H1 (cell line): ENCODE results near the gene NDUFB10. TPM values are rescaled to one million over a fixed set of nuclear protein-coding genes. Genes with fewer than 3 reads are reported as not detected.
A peak's percentile ranks its signal among the peaks of the same experiment; 100 is the strongest.

ENCODE experiments used
- CTCF ChIA-PET: fragments of 300-600 bp; sonication (Branson Sonifier 250); formaldehyde crosslinking; loops from one replicate; lab custom pipeline; 2021; ENCODE audit not compliant: partially characterized antibody; lab: Charles Lee
- POLR2A ChIA-PET: fragments of 300-600 bp; sonication (Branson Sonifier 250); formaldehyde crosslinking; loops from one replicate; lab custom pipeline; 2021; ENCODE audit warnings: inconsistent platforms; ENCODE audit not compliant: partially characterized antibody; lab: Charles Lee
- DNase-seq, 2 experiments: peaks; one replicate each; pipeline versions ENCODE4 v3.0.0 to v3.0.0-alpha.2; 2010 to 2022; ENCODE audit warnings: low spot score in 2 of 2, low read depth in 1 of 2, mixed read lengths in 1 of 2
- FAIRE-seq: peaks from 2 replicates; lab custom pipeline; 2011; peaks lifted over from hg19 to GRCh38; lab: Jason Lieb, UNC
- H2AFZ ChIP-seq: 2 replicates; pipeline ENCODE4 v1.8.1; 2012; ENCODE audit warnings: low read length, inconsistent platforms
- H2AK5ac ChIP-seq: 2 replicates; pipeline ENCODE4 v1.6.1; 2013; ENCODE audit warnings: low read depth, low read length
- H2BK120ac ChIP-seq: replicated peaks from 2 replicates; pipeline ENCODE3; 2013; ENCODE audit warnings: low read depth, low read length, inconsistent platforms
- H2BK12ac ChIP-seq: 2 replicates; pipeline ENCODE4 v1.6.1; 2013; ENCODE audit warnings: low read depth, low read length
- H2BK15ac ChIP-seq: 2 replicates; pipeline ENCODE4 v1.6.1; 2013; ENCODE audit warnings: low read length
- H2BK20ac ChIP-seq: 2 replicates; pipeline ENCODE4 v1.6.1; 2013; ENCODE audit warnings: low read length
- H2BK5ac ChIP-seq: 2 replicates; pipeline ENCODE4 v1.6.1; 2013; ENCODE audit warnings: low read depth, low read length
- H3K14ac ChIP-seq: 2 replicates; pipeline ENCODE4 v1.6.1; 2013; ENCODE audit warnings: inconsistent platforms; ENCODE audit not compliant: insufficient read length
- H3K18ac ChIP-seq: 2 replicates; pipeline ENCODE4 v1.6.1; 2013; ENCODE audit warnings: low read length; ENCODE audit errors: extremely low read depth
- H3K23ac ChIP-seq: 2 replicates; pipeline ENCODE4 v1.6.1; 2013; ENCODE audit warnings: inconsistent platforms; ENCODE audit not compliant: insufficient read length
- H3K23me2 ChIP-seq: 2 replicates; pipeline ENCODE4 v1.6.1; 2013; ENCODE audit warnings: low read depth, low read length
- H3K27ac ChIP-seq: 2 replicates; pipeline ENCODE4 v1.6.1; 2011; ENCODE audit warnings: low read depth, low read length, inconsistent platforms
- H3K27me3 ChIP-seq, 4 experiments: replicated peaks in 1 of 4; 1 replicate in 1 of 4; 2 replicates in 3 of 4; pipeline versions ENCODE4 v1.6.1 to v1.8.1; 2011 to 2013; ENCODE audit warnings: low read length in 3 of 4, mild to moderate bottlenecking in 3 of 4, inconsistent platforms in 2 of 4, mixed read lengths in 2 of 4, moderate library complexity in 1 of 4; ENCODE audit not compliant: control insufficient read depth in 3 of 4, insufficient read depth in 3 of 4; ENCODE audit errors: extremely low read depth in 1 of 4
- H3K36me3 ChIP-seq, 4 experiments: 2 replicates each; pipeline versions ENCODE4 v1.6.1 to v1.8.1; 2011 to 2013; ENCODE audit warnings: mild to moderate bottlenecking in 4 of 4, low read length in 3 of 4, moderate library complexity in 2 of 4, control low read depth in 1 of 4, inconsistent platforms in 1 of 4; ENCODE audit not compliant: insufficient read depth in 4 of 4, control insufficient read depth in 2 of 4
- H3K4ac ChIP-seq: replicated peaks from 2 replicates; pipeline ENCODE3; 2013; ENCODE audit warnings: low read length, low read depth, mixed read lengths, inconsistent platforms; ENCODE audit not compliant: insufficient read length
- H3K4me1 ChIP-seq, 4 experiments: replicated peaks in 1 of 4; 1 replicate in 1 of 4; 2 replicates in 3 of 4; pipeline versions ENCODE4 v1.6.1 to v1.8.1; 2011 to 2013; ENCODE audit warnings: low read length in 3 of 4, inconsistent platforms in 2 of 4, mixed read lengths in 1 of 4; ENCODE audit not compliant: insufficient read depth in 4 of 4, control insufficient read depth in 3 of 4
- H3K4me2 ChIP-seq, 2 experiments: 2 replicates each; pipeline versions ENCODE4 v1.6.1 to v1.8.1; 2011 to 2013; ENCODE audit warnings: low read depth in 2 of 2, low read length in 2 of 2, control low read depth in 1 of 2, inconsistent platforms in 1 of 2, mild to moderate bottlenecking in 1 of 2; ENCODE audit not compliant: insufficient read depth in 1 of 2
- H3K4me3 ChIP-seq, 4 experiments: fragments of 200-600, 300-600 bp in 1 of 4; sonication (generic), shearing (Covaris generic), sonication (Bioruptor Twin) in 1 of 4; 2 replicates each; pipeline versions ENCODE4 v1.5.1 to v1.8.1; 2011 to 2016; ENCODE audit warnings: low read length in 4 of 4, low read depth in 3 of 4, control low read depth in 2 of 4, inconsistent platforms in 2 of 4, mild to moderate bottlenecking in 2 of 4, mixed read lengths in 1 of 4, moderate library complexity in 1 of 4; ENCODE audit not compliant: insufficient read depth in 2 of 4; ENCODE audit errors: extremely low read depth in 1 of 4
- H3K56ac ChIP-seq: replicated peaks from 2 replicates; pipeline ENCODE3; 2013; ENCODE audit warnings: low read depth, mild to moderate bottlenecking, mixed read lengths, low read length, inconsistent platforms; ENCODE audit not compliant: insufficient read length
- H3K79me1 ChIP-seq: 2 replicates; pipeline ENCODE4 v1.6.1; 2013; ENCODE audit warnings: low read depth, low read length, control low read depth
- H3K79me2 ChIP-seq, 2 experiments: 2 replicates each; pipeline versions ENCODE4 v1.6.1 to v1.8.1; 2012 to 2013; ENCODE audit warnings: low read length in 2 of 2, mild to moderate bottlenecking in 2 of 2, inconsistent platforms in 1 of 2; ENCODE audit not compliant: insufficient read depth in 2 of 2, control insufficient read depth in 1 of 2
- H3K9ac ChIP-seq, 4 experiments: replicated peaks in 1 of 4; 1 replicate in 1 of 4; 2 replicates in 3 of 4; pipeline versions ENCODE4 v1.6.1 to v1.8.1; 2011 to 2013; ENCODE audit warnings: low read depth in 3 of 4, low read length in 3 of 4, control low read depth in 2 of 4, mild to moderate bottlenecking in 2 of 4, moderate library complexity in 2 of 4, inconsistent platforms in 1 of 4; ENCODE audit errors: extremely low read depth in 1 of 4
- H3K9me3 ChIP-seq, 2 experiments: 2 replicates each; pipeline versions ENCODE4 v1.6.1 to v1.8.1; 2012 to 2013; ENCODE audit warnings: mild to moderate bottlenecking in 2 of 2, moderate library complexity in 2 of 2, control low read depth in 1 of 2, inconsistent platforms in 1 of 2, low read depth in 1 of 2, low read length in 1 of 2, mixed read lengths in 1 of 2; ENCODE audit not compliant: insufficient read depth in 2 of 2
- H4K20me1 ChIP-seq, 2 experiments: replicated peaks in 1 of 2; 2 replicates each; pipeline versions ENCODE3 to v1.8.1; 2011 to 2013; ENCODE audit warnings: inconsistent platforms in 2 of 2, low read length in 2 of 2, mild to moderate bottlenecking in 1 of 2; ENCODE audit not compliant: insufficient read depth in 2 of 2, control insufficient read depth in 1 of 2
- H4K5ac ChIP-seq: 2 replicates; pipeline ENCODE4 v1.6.1; 2013; ENCODE audit warnings: low read length, low read depth, mixed read lengths, inconsistent platforms; ENCODE audit not compliant: insufficient read length
- H4K8ac ChIP-seq: 2 replicates; pipeline ENCODE4 v1.8.0; 2013; ENCODE audit warnings: mild to moderate bottlenecking, moderate library complexity, low read length, inconsistent platforms; ENCODE audit not compliant: insufficient read depth; ENCODE audit errors: extremely low read depth
- H4K91ac ChIP-seq: replicated peaks from 2 replicates; pipeline ENCODE3; 2013; ENCODE audit warnings: low read length, mixed read lengths, inconsistent platforms; ENCODE audit not compliant: insufficient read length
- ASH2L ChIP-seq: fragments of 200-600, 300-600 bp; sonication (generic); IDR thresholded peaks from one replicate; pipeline ENCODE4 v1.7.1; 2017; ENCODE audit warnings: low read length
- ATF3 ChIP-seq: IDR thresholded peaks from 2 replicates; pipeline ENCODE4 v1.6.1; 2011; ENCODE audit warnings: low read depth, mild to moderate bottlenecking, low read length; ENCODE audit not compliant: insufficient read depth
- BCL11A ChIP-seq, 2 experiments: IDR thresholded peaks; one replicate each; pipeline ENCODE4 v1.6.1; 2011; ENCODE audit warnings: low read depth in 2 of 2, low read length in 2 of 2, mild to moderate bottlenecking in 2 of 2
- CBX5 ChIP-seq: fragments of 300-800, 300-1000 bp; sonication (generic); IDR thresholded peaks from 2 replicates; pipeline ENCODE4 v1.7.1; 2016; ENCODE audit warnings: antibody characterized with exemption, low read length, low read depth
- GABPA ChIP-seq: IDR thresholded peaks from 2 replicates; pipeline ENCODE4 v1.6.1; 2011; ENCODE audit warnings: mild to moderate bottlenecking, low read length, moderate library complexity, borderline replicate concordance; ENCODE audit not compliant: insufficient read depth
- JUND ChIP-seq: IDR thresholded peaks from 2 replicates; pipeline ENCODE4 v1.6.1; 2011; ENCODE audit warnings: mild to moderate bottlenecking, improper control_type of control experiment, low read length
- KDM5A ChIP-seq: fragments of 200-600 bp; IDR thresholded peaks from 2 replicates; pipeline ENCODE4 v1.7.1; 2012; ENCODE audit warnings: mild to moderate bottlenecking, low read length, inconsistent platforms, mixed read lengths
- POU5F1 ChIP-seq: IDR thresholded peaks from 2 replicates; pipeline ENCODE4 v1.6.1; 2011; ENCODE audit warnings: low read depth, mild to moderate bottlenecking, low read length, moderate library complexity
- SIX5 ChIP-seq: IDR thresholded peaks from 2 replicates; pipeline ENCODE4 v1.6.1; 2011; ENCODE audit warnings: mild to moderate bottlenecking, low read depth, low read length
- SP1 ChIP-seq: IDR thresholded peaks from 2 replicates; pipeline ENCODE4 v1.6.1; 2011; ENCODE audit warnings: low read depth, low read length
- YY1 ChIP-seq: IDR thresholded peaks from 2 replicates; pipeline ENCODE4 v1.6.1; 2011; ENCODE audit warnings: low read depth, mild to moderate bottlenecking, low read length
- WGBS, 2 experiments: shearing (Covaris generic) in 1 of 2; methylation state at CpG; one replicate each; pipeline versions ENCODE4 v1.1.6 to v1.1.7; 2013 to 2015; ENCODE audit warnings: low lambda C conversion rate in 2 of 2, mixed read lengths in 2 of 2, inconsistent platforms in 1 of 2, low coverage in 1 of 2, missing lambda C conversion rate in 1 of 2; ENCODE audit not compliant: insufficient replicate concordance in 2 of 2, insufficient coverage in 1 of 2, insufficient read length in 1 of 2; ENCODE audit errors: extremely low coverage in 1 of 2, missing lambda C conversion rate in 1 of 2; 5-methylcytosine and 5-hydroxymethylcytosine counted together
- polyA plus RNA-seq, 7 experiments: library from polyadenylated mRNA; depleted of rRNA in 3 of 7; stranded (reverse) in 5 of 7; unstranded in 2 of 7; fragments of >200 nt in 5 of 7; fragments of 200-250 nt in 2 of 7; gene quantifications; 1 replicate in 5 of 7; 2 replicates in 1 of 7; 4 replicates in 1 of 7; pipeline versions ENCODE4 v1.2.1 to v1.2.3, GENCODE V29; 2011 to 2013; ENCODE audit warnings: missing spikeins in 2 of 7, mixed read lengths in 2 of 7
- total RNA-seq: library from RNA; stranded (reverse); fragmentation: NEBNext Ultra II Directional; extraction: Animal tissue kit (Norgen Biotek cat#: 25700); gene quantifications from 2 replicates; pipeline ENCODE4 v1.2.1, GENCODE V29; 2021

Gene NDUFB10
- total and polyA plus RNA-seq, 2 of the 8 experiments (the other 6 are each of a cell fraction or from before 2014, with no cell fraction given): 183 to 194 TPM

- H2BK5ac ChIP-seq: no peak overlapping the region
- H3K4me2 ChIP-seq: peak overlapping the region; percentile 58 to 85
- H3K79me2 ChIP-seq: peaks cover 0 to 9% of the 10 kb centered on the region in 2 experiments; a peak in 1 of 4 replicates
- no peak overlapping the region for H2BK12ac ChIP-seq
- no peaks in the 10 kb centered on the region for H3K79me1 ChIP-seq
- H4K5ac ChIP-seq: no peak overlapping the region
- H3K18ac ChIP-seq: no peak overlapping the region
- peak overlapping the region; percentile 43; the same call in 1 of the 2 replicates for H3K27ac ChIP-seq
- no peak overlapping the region for H2AFZ ChIP-seq
- FAIRE-seq: no peak
- peaks cover 3 to 43% (median 28%) of the 10 kb centered on the region in 4 experiments for H3K4me1 ChIP-seq
- CTCF ChIA-PET: interaction anchor here (1.5 kb wide), 1 partner anchor 19 kb away, joined by 4 read pairs; no protein-coding TSS in a partner anchor
- H3K56ac ChIP-seq: peak overlapping the region; percentile 26
- POLR2A ChIA-PET: interaction anchor here (0.6 to 28.2 kb wide), 16 partner anchors 8 to 279 kb away, joined by 3 to 736 read pairs (median 4); partner anchors contain the start of genes NDUFB10, NTHL1, PGP and RNF151
- H2BK120ac ChIP-seq: no peak overlapping the region
- peak overlapping the region; percentile 70 to 91 (median 84) for H3K9ac ChIP-seq
- H4K8ac ChIP-seq: peak overlapping the region; percentile 89
- H4K91ac ChIP-seq: no peak overlapping the region
- H3K27me3 ChIP-seq: peaks cover 9 to 50% (median 47%) of the 10 kb centered on the region in 4 experiments; a peak in 6 of 7 replicates
- DNase-seq: no peak
- peaks cover 2 to 5% (median 3%) of the 10 kb centered on the region in 4 experiments; a peak in 3 of 8 replicates for H3K36me3 ChIP-seq
- no peak overlapping the region for H3K23ac ChIP-seq
- no peak overlapping the region for H2BK15ac ChIP-seq
- peaks cover 26% of the 10 kb centered on the region for H3K23me2 ChIP-seq
- H4K20me1 ChIP-seq: peaks cover 0 to 14% of the 10 kb centered on the region in 2 experiments
- no peaks in the 10 kb centered on the region for H3K9me3 ChIP-seq
- no peak overlapping the region for H3K14ac ChIP-seq
- H3K4ac ChIP-seq: peak overlapping the region; percentile 33
- WGBS, 2 experiments: 15% methylated on average over 42 of the region's 58 CpGs; no CpG with 5 or more reads in 1 of the 2 experiments
- no peak overlapping the region for H2BK20ac ChIP-seq
- H3K4me3 ChIP-seq: peak overlapping the region; percentile 52 to 96 (median 73)
- H2AK5ac ChIP-seq: peak overlapping the region; percentile 39; the same call in 1 of the 2 replicates
- TF ChIP-seq YY1 (no peak), KDM5A (0 out of 2 replicates have a peak, but pooled peaks have one; percentile 17), POU5F1 (no peak), ATF3 (no peak), SP1 (no peak), BCL11A (IDR thresholded peaks at IDR 0.05; ENCODE audit: low read depth in 2 of 2, low read length in 2 of 2) (no peak), GABPA (no peak), SIX5 (no peak), JUND (no peak), CBX5 (no peak), ASH2L (peak; percentile 50)
Measured at GRCh38 chr16:1984347-1985225, 25.2 kb downstream of the NDUFB10 start.
